GM18520 (cell line): ENCODE measurements around the gene GLI3.

ENCODE experiments used
- ATAC-seq: cut with Tn5 transposase; IDR thresholded peaks from one replicate; pipeline ENCODE4 v1.9.1; 2021; ENCODE audit not compliant: unreplicated experiment

Gene GLI3

GRCh38 chr7:42145539-42145938 lies 91.5 kb downstream of the GLI3 start:
- no peak for ATAC-seq

DNA sequence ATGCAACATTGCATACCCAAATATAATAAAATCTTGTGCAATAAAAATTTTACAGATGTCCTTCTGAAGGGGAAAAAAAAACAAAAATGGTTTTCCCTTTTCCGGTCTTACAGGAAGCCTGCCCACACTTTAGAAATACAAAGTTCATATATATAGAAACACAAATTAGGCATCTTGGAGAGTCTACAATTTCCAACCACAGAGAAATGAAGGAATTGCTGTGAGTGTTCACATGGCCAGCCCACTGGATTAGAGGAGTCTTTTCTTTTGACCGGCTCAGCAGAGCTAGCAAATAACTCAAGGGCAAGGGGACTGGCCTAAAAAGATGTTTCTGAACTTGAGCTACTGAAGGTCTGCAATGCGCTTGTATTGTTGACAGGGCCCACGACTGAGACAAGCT lies 92.4 kb downstream of the GLI3 start:
- ATAC-seq: no peak

DNA sequence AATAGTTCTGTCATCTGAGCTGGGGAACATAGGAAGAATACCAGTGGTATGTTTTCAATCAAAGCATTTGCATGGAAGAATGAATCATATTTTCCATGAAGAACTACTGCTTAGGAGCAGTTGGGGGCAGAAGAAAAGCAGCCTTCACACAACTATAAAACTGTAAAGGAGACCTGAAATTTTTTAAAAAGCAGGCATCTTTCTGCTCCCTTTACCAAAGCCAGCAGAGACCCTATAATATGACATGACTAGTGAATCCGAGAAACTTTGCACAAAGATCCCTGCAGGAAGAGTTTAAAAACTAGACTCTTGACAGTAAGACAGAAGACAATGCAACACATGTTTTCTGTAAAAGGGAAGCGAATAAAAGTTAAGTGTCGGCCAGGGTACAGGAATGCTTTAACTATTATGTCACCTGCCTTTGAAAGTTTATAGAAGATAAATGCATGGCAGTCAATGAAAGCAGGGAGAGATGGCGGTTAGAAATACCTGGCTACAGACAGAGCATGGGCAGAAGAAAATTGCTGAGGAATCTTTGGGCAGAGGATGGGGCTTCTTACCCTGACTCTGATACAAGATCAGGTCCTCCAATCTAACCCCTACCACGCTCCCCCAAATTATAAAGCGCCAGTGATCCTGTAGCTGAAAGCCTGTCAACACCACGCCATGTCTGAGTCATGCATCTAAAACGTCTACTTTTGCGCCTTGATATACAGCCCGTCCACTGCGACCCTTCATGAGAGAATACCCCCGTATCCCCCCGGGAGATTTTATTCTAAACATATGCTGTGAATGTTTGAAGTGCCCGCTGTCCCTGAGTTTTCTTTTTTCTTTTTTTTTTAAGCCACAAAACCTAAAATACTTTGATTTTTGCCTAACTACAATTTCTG lies 93.1 kb downstream of the GLI3 start:
- ATAC-seq: no peak

GRCh38 chr7:42142089-42142488 lies 94.9 kb downstream of the GLI3 start:
- ATAC-seq: no peak

DNA sequence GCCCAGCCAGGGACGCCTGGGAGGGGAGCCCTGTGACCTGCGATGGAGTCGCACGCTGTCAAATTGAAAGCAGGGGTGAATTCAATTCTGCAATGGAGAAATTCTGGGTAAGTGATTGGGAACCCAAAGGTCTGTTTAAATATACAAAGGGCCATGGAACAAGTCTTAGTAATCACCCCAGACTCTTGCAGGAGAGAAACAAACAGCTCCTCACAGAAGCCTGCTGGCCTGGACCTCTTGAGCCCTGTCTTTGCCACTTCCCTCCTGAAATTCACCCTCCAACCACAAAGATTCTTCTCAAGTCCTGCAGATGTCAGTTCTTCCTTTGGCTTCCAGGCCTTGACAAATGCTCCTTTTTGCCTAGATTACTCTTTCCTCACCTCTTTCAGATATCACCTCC lies 97.3 kb downstream of the GLI3 start:
- ATAC-seq: no peak

- no peak for ATAC-seq
Measured at GRCh38 chr7:42138691-42139090, 98.3 kb downstream of the GLI3 start.

- ATAC-seq: no peak
Measured at GRCh38 chr7:42137941-42138340, 99.1 kb downstream of the GLI3 start.

- ATAC-seq: no peak
Measured at GRCh38 chr7:42137431-42137830, 99.6 kb downstream of the GLI3 start.

- no peak for ATAC-seq
Measured at GRCh38 chr7:42135728-42136127, 101.3 kb downstream of the GLI3 start.

GRCh38 chr7:42134276-42134876 lies 102.6 kb downstream of the GLI3 start:
- no peak for ATAC-seq

DNA sequence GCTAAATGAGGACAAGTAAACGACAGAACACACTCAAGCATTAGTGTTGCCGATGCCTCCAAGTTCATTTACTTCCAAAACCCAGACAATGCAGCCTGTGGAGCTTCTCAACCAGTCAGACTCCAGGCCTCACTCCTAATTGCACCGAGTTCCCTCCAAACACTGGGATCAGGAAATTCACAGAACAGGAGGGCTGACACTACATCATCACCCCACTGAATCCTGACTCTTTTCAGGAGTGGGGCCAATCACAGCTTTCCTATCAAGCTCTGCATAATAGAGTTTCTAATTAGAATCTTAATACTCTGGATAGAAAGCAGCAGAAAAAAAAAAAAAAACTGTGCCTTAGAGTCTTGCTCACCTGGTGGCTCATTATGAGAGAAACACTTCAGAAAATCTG lies 103.7 kb downstream of the GLI3 start:
- ATAC-seq: no peak

DNA sequence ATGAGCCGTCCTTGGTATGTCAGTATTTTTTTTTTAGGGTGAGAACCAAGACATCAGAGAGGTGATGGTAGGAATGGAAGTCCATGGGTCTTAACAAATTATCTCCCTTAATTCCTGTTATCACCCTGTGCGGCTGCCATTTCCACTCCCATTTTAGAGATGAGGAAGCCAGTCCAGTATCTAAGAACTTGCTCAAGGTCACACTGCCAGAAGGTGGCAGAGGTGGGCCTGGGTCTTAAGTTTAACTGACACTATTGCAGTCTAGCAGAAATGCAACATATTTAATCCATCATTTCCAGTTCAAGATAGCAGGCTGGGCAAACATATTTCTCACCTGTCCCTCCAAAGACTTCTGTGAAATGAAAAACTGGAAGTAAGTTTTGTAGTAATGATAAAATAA lies 108.3 kb downstream of the GLI3 start:
- ATAC-seq: no peak

GRCh38 chr7:42127232-42127622 lies 109.8 kb downstream of the GLI3 start:
- ATAC-seq: no peak

DNA sequence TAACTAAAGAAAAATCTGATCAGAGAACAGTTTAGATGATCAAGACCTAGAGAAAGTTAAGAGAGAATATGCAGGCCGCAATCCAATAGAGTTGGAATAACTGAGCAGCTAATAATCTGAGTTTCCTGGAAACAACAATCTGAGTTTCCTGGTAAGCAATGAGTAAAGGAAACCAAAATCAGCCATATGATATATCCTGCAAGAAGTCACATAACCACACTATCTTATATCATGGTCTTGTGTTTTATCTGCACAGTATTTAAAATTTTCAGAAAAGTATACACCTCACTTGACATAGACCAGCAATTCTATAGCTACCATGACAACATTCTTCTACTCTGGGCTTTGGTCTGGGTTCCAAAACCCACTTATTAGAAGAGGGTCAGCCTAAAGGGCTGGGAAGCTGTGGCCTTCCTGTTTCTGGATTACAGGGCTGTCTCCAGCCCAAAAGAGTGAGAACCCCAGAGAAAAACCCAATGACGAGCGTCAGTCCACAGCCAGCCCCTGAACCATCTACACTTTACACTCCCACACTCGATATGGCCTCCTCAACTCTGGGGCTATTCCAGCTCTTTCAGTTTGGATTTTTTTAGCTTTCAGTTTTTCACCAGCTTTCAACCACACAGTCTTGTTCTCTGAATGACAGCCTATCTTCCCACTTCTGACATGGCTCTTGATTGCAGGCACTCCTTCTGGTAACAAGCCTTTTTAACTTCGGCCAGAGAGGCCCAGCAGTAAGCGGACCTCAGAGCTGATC lies 110.4 kb downstream of the GLI3 start:
- ATAC-seq: no peak

GRCh38 chr7:42125321-42125720 lies 111.7 kb downstream of the GLI3 start:
- no peak for ATAC-seq

GRCh38 chr7:42123716-42124115 lies 113.3 kb downstream of the GLI3 start:
- ATAC-seq: no peak

DNA sequence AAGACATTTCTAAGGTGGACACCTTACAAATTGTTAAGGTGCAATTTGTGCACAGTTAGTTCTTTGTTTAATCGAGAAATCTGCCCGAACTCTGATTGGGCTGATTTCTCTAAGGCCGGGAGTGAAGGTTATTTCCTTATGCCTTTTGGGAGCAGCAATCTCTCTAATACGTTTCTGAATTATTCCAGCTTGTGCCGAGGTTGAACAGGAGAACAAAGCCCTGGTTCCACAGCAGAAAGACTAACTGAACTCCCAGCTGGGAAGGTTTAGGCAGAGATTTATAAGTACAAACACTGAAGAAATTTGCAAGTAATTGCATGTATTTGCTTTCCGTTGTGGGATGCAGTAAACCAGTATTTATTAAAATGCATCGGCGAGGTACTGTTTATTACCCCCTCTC lies 116.8 kb downstream of the GLI3 start:
- ATAC-seq: no peak

GRCh38 chr7:42117201-42117600 lies 119.8 kb downstream of the GLI3 start:
- ATAC-seq: no peak

DNA sequence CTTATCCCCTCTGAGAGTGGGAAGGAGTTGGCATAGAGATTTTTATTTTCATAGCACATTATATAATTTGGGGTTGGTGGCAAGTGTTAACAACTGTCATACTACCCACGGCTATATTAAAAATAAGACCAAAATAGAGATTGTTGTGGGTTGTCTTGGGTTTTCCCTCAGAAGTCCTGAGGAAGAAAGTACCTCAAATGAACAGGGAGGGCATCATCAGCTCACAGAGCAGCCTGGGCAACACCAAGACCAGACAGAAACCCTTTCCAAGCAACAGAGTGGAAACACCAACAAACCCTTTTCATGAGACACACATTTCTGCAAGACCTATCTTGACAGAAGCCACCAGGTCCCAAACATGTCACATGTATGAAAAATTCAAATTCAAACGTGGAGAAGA lies 121.2 kb downstream of the GLI3 start:
- ATAC-seq: no peak

DNA sequence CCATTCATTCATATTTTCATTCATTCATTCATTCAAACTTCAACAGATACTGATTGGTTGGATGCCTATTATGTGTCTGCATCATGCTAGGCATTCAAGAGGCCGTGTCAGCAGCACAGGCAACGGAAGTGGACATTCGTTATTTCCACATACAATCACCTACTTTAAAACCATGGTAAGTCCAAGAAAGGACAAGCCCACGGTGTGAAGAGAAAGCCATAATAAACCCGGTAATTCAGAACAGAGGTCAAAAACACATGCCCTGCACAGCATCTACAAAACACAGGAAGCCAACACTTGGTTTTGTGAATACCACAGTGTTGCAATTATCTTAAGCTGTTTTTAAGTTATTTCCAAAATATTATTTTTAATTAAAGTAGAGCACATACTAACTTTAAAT lies 126.7 kb downstream of the GLI3 start:
- no peak for ATAC-seq

GRCh38 chr7:42108803-42109528 lies 128.0 kb downstream of the GLI3 start:
- no peak for ATAC-seq
